Breast epithelium (tissue), 3 donors: ENCODE measurements around the gene DNASE1L3.

Experiments
- POLR2A ChIP-seq: fragments of 450-650 bp; IDR thresholded peaks from one replicate; pipeline ENCODE4 v1.6.1; 2016; ENCODE audit warnings: antibody characterized with exemption, mild to moderate bottlenecking, moderate library complexity
- POLR2AphosphoS5 ChIP-seq, 3 donors: sonication (generic); formaldehyde crosslinking; IDR thresholded peaks; one replicate each; pipeline ENCODE4 v1.6.1; 2017; ENCODE audit warnings: antibody characterized with exemption in 3 of 3
- TF ChIP-seq, protein P1 (sequence below), 3 donors: fragments of 450-650 bp; IDR thresholded peaks; one replicate each; pipeline ENCODE4 v1.5.1; 2016 to 2017; ENCODE audit warnings: antibody characterized with exemption in 3 of 3, mild to moderate bottlenecking in 3 of 3, moderate library complexity in 3 of 3

DNA sequence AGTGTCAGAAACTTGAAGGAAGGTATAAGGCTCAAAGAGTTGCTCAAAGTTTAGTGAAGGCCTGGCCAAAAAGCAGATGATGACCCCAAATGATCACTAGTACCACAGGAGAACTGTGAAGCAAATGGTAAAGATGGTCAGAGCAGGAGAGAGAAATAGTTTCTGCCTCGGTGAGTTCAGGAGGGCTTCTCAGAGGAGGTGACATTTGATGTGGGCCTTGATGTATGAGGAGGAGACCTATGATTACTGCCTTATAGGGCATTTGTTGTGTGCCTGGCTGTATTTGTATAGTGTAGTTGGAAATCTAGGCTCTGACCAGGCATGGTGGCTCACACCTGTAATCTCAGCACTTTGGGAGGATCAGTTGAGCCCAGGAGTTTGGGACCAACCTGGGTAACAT is 50.4 kb downstream of the DNASE1L3 start:
- TF ChIP-seq, protein P1, sequence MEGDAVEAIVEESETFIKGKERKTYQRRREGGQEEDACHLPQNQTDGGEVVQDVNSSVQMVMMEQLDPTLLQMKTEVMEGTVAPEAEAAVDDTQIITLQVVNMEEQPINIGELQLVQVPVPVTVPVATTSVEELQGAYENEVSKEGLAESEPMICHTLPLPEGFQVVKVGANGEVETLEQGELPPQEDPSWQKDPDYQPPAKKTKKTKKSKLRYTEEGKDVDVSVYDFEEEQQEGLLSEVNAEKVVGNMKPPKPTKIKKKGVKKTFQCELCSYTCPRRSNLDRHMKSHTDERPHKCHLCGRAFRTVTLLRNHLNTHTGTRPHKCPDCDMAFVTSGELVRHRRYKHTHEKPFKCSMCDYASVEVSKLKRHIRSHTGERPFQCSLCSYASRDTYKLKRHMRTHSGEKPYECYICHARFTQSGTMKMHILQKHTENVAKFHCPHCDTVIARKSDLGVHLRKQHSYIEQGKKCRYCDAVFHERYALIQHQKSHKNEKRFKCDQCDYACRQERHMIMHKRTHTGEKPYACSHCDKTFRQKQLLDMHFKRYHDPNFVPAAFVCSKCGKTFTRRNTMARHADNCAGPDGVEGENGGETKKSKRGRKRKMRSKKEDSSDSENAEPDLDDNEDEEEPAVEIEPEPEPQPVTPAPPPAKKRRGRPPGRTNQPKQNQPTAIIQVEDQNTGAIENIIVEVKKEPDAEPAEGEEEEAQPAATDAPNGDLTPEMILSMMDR (IDR thresholded peaks at IDR 0.05), result no peak
- TF ChIP-seq POLR2A, result no peak
- no peak for TF ChIP-seq POLR2AphosphoS5 (IDR thresholded peaks at IDR 0.05)
